Right atrium auricular region (tissue), 2 donors: ENCODE results near the gene RPS14. TPM values are rescaled to one million over a fixed set of nuclear protein-coding genes. Genes with fewer than 3 reads are reported as not detected.

ENCODE experiments used
- DNase-seq: peaks from one replicate; pipeline ENCODE4 v3.0.0-alpha.2; 2019; ENCODE audit warnings: low spot score
- H3K27ac ChIP-seq, 2 donors: fragments of 200-600 bp; sonication (generic); 1 replicate in 1 of 2; 2 replicates in 1 of 2; pipeline ENCODE4 v1.5.1; 2016 to 2019
- H3K27me3 ChIP-seq, 2 donors: fragments of 200-600 bp; sonication (generic); one replicate each; pipeline versions ENCODE4 v1.5.1 to v1.6.0; 2017 to 2019
- H3K36me3 ChIP-seq: fragments of 200-600 bp; sonication (generic); one replicate; pipeline ENCODE4 v1.5.1; 2016
- H3K4me1 ChIP-seq, 2 donors: fragments of 200-600 bp; sonication (generic); one replicate each; pipeline versions ENCODE4 v1.5.1 to v1.6.0; 2017 to 2019
- H3K4me3 ChIP-seq, 2 donors: fragments of 200-600 bp; sonication (generic); 1 replicate in 1 of 2; 2 replicates in 1 of 2; pipeline ENCODE4 v1.5.1; 2017 to 2019; ENCODE audit warnings: mild to moderate bottlenecking in 1 of 2, moderate library complexity in 1 of 2
- H3K9me3 ChIP-seq, 2 donors: fragments of 200-600 bp; sonication (generic); one replicate each; pipeline ENCODE4 v1.5.1; 2019
- CTCF ChIP-seq, 2 donors: fragments of 200-600 bp; sonication (generic); IDR thresholded peaks; one replicate each; pipeline ENCODE4 v1.5.1; 2019; ENCODE audit warnings: antibody characterized with exemption in 2 of 2
- total RNA-seq, 2 donors: library from RNA; depleted of rRNA; stranded (reverse); fragments of >200 nt; gene quantifications; one replicate each; pipeline ENCODE4 v1.1.0, GENCODE V29; 2016

Gene RPS14
- total RNA-seq, 2 donors from 2014 or later, result 1,334 to 2,461 TPM

GRCh38 chr5:150397146-150397781, 52.3 kb downstream of the RPS14 start:
- Histone ChIP-seq H3K27me3 (no peaks in the 10 kb centered on the region), H3K36me3 (peaks cover 78% of the 10 kb centered on the region), H3K27ac (no peak overlapping the region), H3K9me3 (no peaks in the 10 kb centered on the region), H3K4me1 (peaks cover 0 to 10% of the 10 kb centered on the region in 2 donors), H3K4me3 (no peak overlapping the region)
- TF ChIP-seq CTCF (IDR thresholded peaks at IDR 0.05), result no peak
- DNase-seq, result no peak

DNA sequence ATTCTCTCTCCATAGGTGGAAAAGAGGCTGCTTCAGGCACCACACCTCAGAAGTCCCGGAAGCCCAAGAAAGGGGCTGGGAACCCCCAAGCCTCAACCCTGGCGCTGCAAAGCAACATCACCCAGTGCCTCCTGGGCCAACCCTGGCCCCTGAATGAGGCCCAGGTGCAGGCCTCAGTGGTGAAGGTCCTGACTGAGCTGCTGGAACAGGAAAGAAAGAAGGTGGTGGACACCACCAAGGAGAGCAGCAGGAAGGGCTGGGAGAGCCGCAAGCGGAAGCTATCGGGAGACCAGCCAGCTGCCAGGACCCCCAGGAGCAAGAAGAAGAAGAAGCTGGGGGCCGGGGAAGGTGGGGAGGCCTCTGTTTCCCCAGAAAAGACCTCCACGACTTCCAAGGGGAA, 53.3 kb downstream of the RPS14 start:
- no peak for DNase-seq
- Histone ChIP-seq H3K27ac (no peak overlapping the region), H3K4me1 (peaks cover 0 to 5% of the 10 kb centered on the region in 2 donors), H3K36me3 (peaks cover 83% of the 10 kb centered on the region), H3K27me3 (no peaks in the 10 kb centered on the region), H3K4me3 (no peak overlapping the region), H3K9me3 (no peaks in the 10 kb centered on the region)
- no peak for TF ChIP-seq CTCF (IDR thresholded peaks at IDR 0.05)

DNA sequence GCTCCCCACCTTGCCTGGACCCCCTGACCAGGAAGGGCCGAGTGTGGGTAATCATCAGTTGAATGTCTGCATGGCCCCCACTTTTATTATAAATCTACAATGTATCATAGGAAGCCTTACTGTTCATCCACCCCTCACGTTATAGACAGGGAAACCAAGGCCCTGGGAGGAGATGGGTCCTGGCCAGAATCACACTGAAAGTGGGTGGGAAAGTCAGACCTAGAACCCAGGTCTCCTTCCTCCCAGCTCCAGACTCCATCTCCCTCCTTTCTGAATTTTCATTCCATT, 53.9 kb downstream of the RPS14 start:
- Histone ChIP-seq H3K4me1 (no peaks in the 10 kb centered on the region), H3K4me3 (no peak overlapping the region), H3K36me3 (peaks cover 83% of the 10 kb centered on the region), H3K27me3 (no peaks in the 10 kb centered on the region), H3K9me3 (no peaks in the 10 kb centered on the region), H3K27ac (no peak overlapping the region)
- TF ChIP-seq CTCF (IDR thresholded peaks at IDR 0.05), result no peak
- DNase-seq, result no peak

DNA sequence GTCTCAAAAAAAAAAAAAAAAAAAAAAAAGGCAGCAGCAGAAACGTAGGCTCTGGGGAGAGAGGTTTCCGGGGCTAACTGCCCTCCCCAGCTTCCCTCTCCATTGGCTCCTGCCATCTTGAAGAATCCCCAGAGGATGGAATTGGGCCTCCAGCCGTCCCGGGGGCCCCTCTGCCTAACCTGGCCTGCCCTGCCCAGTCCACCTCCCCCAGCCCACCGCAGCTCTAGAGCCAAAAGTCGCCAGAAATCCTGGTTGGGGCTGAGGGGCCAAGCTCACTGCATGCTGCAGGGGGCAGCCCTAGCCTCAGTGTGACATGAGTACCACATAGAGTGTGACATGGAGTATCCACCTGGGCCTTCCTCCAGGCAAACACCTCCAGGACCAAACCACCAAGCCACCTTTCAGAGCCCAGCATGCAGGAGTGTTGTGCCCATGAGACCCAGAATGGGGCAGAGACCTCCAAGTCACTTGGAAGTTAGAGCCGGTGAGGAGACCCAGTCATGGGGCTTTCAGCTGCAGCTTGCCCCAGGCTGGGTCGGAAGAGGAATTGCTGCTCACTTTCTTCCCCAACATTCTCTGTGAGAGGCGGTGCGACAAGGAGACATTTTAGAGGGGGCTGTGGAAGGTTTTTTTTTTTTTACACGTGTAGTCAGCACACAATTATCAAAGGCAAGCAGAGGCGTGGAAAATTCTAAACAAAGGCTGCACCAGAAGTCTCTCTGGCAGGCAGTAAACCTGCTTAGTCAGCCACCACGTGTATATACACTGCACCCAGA, 54.4 kb downstream of the RPS14 start:
- H3K4me1 ChIP-seq, result no peaks in the 10 kb centered on the region
- no peak for TF ChIP-seq CTCF (IDR thresholded peaks at IDR 0.05)
- no peaks in the 10 kb centered on the region for H3K9me3 ChIP-seq
- peaks cover 83% of the 10 kb centered on the region for H3K36me3 ChIP-seq
- H3K4me3 ChIP-seq, result no peak overlapping the region
- H3K27ac ChIP-seq, result no peak overlapping the region
- H3K27me3 ChIP-seq, result no peaks in the 10 kb centered on the region
- no peak for DNase-seq

DNA sequence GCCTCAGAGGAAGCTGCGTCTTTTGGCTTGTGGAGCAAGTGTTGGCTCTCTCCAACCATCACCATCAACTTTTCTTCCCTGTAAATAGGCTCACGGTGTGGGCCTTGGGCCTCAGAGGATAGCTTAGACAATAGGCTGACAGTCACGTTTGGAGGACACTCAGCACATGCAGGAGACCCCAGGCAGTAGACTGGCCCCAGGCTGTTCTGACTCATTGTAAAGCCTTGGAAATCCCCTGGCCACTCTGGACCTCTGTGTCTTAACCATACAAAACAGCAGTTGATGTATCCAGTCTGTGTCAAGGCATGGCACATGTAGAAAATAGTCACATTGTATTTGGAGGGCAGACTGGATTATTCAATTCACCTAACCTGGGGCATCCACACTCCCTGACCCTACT, 55.4 kb downstream of the RPS14 start:
- Histone ChIP-seq H3K4me3 (no peak overlapping the region), H3K9me3 (no peaks in the 10 kb centered on the region), H3K27ac (no peak overlapping the region), H3K4me1 (no peaks in the 10 kb centered on the region), H3K36me3 (peaks cover 90% of the 10 kb centered on the region), H3K27me3 (no peaks in the 10 kb centered on the region)
- TF ChIP-seq CTCF (IDR thresholded peaks at IDR 0.05), result no peak
- DNase-seq, result no peak
